Mucosa of rectum (tissue), 2 donors: Measurements from ENCODE around the gene PI4KA.
"Not testable (repeated sequence)": the region's sequence is repeated elsewhere in the genome, so short reads cannot be mapped to it uniquely, and the experiment has no call there.

Source experiments
- H3K27ac ChIP-seq, 2 donors: one replicate each; pipeline ENCODE4 v1.7.0; 2013; ENCODE audit warnings: inconsistent platforms in 2 of 2, low read depth in 2 of 2, low read length in 2 of 2
- H3K27me3 ChIP-seq, 2 donors: one replicate each; pipeline ENCODE4 v1.7.0; 2013; ENCODE audit warnings: low read length in 2 of 2; ENCODE audit not compliant: control insufficient read depth in 2 of 2, insufficient read depth in 2 of 2
- H3K36me3 ChIP-seq, 2 donors: one replicate each; pipeline ENCODE4 v1.7.0; 2013; ENCODE audit warnings: low read length in 2 of 2; ENCODE audit not compliant: control insufficient read depth in 2 of 2, insufficient read depth in 2 of 2
- H3K4me1 ChIP-seq, 2 donors: one replicate each; pipeline ENCODE4 v1.7.0; 2013; ENCODE audit warnings: low read length in 2 of 2, mild to moderate bottlenecking in 1 of 2; ENCODE audit not compliant: control insufficient read depth in 2 of 2, insufficient read depth in 2 of 2
- H3K4me3 ChIP-seq, 2 donors: one replicate each; pipeline ENCODE4 v1.7.0; 2013; ENCODE audit warnings: low read length in 2 of 2
- H3K9ac ChIP-seq, 2 donors: one replicate each; pipeline ENCODE4 v1.7.0; 2013; ENCODE audit warnings: low read length in 2 of 2, low read depth in 1 of 2, mild to moderate bottlenecking in 1 of 2
- H3K9me3 ChIP-seq, 2 donors: one replicate each; pipeline ENCODE4 v1.7.0; 2013; ENCODE audit warnings: low read length in 2 of 2; ENCODE audit not compliant: control insufficient read depth in 2 of 2
- donor health status: healthy.
- donor health status: Normal muscosa, but diverticular disease.

PI4KA gene

DNA sequence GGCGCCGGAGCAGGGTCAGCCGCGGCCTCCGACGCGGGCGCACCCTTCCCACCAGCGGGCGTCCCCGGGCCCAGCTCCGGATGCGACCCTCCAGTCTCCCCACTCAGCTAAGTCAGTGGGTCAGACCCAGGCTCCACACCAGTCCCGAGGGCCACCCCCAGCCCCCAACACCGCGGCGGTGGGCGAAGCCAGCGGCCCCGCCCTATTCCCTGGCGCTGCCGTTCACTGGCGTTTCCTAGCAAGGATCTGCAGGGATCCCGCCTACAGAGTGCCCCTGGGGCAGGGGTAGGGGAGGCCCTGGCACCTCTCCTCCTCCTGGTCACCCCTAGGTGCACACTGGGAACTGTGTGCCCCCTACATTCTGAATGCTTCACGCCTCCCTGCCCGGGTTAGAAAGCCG is 190.4 kb downstream of the PI4KA start:
- H3K27me3 ChIP-seq, result not testable (repeated sequence)

DNA sequence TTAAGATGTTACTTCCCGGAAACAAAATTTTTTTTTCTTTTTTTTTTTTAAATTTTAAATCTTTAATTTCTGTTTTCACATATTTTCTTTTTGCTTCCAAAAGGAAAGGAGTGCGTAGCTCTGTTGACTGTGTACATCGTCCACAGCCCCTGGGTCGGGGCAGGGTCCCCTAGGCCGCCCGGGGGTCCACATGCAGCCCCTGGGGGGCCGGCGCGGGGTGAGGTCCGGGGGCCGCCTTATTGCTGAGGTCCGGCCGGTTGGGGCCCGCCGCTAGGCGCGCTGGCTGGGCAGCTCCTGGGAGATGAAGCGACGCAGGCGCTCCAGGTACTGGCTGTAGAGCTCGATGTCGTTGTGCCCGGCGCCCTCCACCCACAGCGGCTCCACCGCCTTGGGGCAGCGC is 191.1 kb downstream of the PI4KA start:
- H3K4me1 ChIP-seq, H3K9me3 ChIP-seq, H3K36me3 ChIP-seq, H3K27me3 ChIP-seq, H3K27ac ChIP-seq, H3K4me3 ChIP-seq, H3K9ac ChIP-seq: not testable (repeated sequence)

More for the DNA sequence above, 190.4 kb downstream of the PI4KA start:
- not testable (repeated sequence) for H3K9ac ChIP-seq, H3K36me3 ChIP-seq, H3K9me3 ChIP-seq, H3K4me3 ChIP-seq, H3K27ac ChIP-seq, H3K4me1 ChIP-seq

DNA sequence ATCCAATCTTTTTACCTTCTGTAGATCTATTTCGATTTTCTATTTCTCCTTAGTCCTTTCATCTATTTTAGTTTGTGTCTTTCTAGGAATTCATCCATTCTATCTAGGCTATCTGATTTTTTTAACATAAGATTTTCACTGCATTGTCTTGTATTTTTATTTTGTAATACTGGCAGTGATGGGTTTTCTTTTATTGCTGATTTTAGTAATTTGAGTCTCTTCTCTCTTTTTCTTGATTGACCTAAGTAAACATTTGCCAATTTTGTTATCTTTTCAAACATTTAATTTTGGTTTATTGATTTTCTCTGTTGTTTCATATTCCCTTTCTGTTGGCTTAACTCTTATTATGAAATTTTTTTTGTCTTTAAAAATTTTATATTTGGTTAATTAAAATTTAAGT is 192.1 kb downstream of the PI4KA start:
- Histone ChIP-seq H3K36me3 (no peaks in the 10 kb centered on the region), H3K9me3 (no peaks in the 10 kb centered on the region), H3K27ac (no peak overlapping the region), H3K9ac (no peak overlapping the region), H3K4me3 (no peak overlapping the region), H3K4me1 (no peaks in the 10 kb centered on the region), H3K27me3 (peaks cover 0 to 2% of the 10 kb centered on the region in 2 donors)

DNA sequence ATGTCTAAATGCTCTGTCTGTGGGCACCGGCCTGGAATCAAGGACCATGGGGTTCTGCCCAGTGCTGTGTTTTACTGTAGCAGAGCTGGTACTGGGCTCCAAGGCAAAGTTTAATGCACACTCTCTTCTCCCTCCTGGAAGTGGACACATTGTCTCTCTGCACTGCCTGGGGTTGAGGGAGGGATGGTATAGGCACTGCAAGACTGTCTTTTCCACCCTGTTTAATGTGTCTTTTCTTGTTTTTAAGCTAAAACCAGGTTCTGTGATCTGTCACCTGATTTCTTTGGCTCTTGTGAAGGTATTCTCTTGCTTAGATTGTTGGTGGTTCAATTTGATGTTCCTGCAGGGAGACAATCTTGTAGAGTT is 194.0 kb downstream of the PI4KA start:
- Histone ChIP-seq H3K27ac (no peak overlapping the region), H3K9me3 (no peaks in the 10 kb centered on the region), H3K4me3 (no peak overlapping the region), H3K9ac (no peak overlapping the region), H3K36me3 (no peaks in the 10 kb centered on the region), H3K4me1 (no peaks in the 10 kb centered on the region), H3K27me3 (no peaks in the 10 kb centered on the region)

- no peak overlapping the region for H3K27ac ChIP-seq
Measured at GRCh38 chr22:20663941-20664593, 194.5 kb downstream of the PI4KA start.

DNA sequence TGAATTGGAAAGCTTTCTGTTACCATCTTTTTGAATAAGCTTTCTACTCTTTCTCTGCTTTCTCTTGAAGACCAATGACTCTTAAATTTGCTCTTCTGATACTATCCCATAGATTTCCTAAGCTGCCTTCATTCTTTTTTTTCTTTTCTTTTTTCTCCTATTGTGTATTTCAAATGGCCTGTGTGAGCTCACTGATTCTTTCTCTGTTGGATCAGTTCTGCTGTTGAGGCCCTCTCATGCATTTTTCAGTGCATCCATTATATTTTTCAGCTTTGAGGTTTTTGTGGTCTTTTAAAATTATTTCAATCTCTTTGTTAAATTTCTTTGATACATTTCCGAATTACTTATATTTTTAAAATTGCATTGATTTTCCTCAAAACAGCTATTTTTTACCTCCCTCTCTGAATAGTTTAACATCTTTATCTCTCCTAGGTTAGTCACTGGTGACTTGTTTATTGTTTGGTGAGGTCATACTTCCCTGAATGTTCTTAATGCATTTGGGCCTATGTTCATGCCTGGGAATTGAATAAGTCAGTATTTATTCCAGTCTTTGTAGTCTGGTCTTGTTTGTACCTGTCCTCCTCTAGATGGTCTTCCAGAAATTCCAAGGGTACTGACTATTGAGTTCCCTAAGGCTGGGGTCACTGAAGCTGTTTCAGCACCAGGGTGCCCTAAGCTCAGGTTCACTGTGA is 195.3 kb downstream of the PI4KA start:
- Histone ChIP-seq H3K9me3 (no peaks in the 10 kb centered on the region), H3K27me3 (no peaks in the 10 kb centered on the region), H3K27ac (no peak overlapping the region), H3K9ac (no peak overlapping the region), H3K4me3 (no peak overlapping the region), H3K4me1 (no peaks in the 10 kb centered on the region), H3K36me3 (no peaks in the 10 kb centered on the region)

More at GRCh38 chr22:20663941-20664593, 194.5 kb downstream of the PI4KA start:
- H3K9me3 ChIP-seq, result no peaks in the 10 kb centered on the region
- no peaks in the 10 kb centered on the region for H3K36me3 ChIP-seq
- H3K4me3 ChIP-seq, result no peak overlapping the region
- H3K27me3 ChIP-seq, result no peaks in the 10 kb centered on the region
- H3K4me1 ChIP-seq, result no peaks in the 10 kb centered on the region
- H3K9ac ChIP-seq, result no peak overlapping the region

DNA sequence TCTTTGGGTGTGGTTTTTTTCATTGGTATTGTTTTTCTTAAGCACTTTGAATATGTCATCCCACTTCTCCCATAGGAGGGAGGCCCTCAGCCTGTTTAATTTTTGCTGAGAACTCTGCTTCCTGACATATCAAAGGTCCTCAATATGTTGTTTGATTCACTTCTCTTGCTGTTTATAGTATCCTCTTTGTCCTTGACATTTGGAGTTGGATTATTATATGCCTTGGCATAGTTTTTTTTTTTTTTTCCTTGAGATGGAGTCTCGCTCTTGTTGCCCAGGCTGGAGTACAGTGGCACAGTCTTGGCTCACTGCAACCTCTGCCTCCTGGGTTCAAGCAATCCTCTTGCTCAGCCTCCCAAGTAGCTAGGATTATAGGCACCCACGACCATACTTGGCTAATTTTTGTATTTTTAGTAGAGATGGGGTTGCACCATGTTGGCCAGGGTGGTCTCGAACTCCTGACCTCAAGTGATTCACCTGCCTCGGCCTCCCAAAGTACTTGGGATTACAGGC is 196.0 kb downstream of the PI4KA start:
- H3K9me3 ChIP-seq, H3K9ac ChIP-seq, H3K27me3 ChIP-seq, H3K27ac ChIP-seq, H3K36me3 ChIP-seq, H3K4me1 ChIP-seq, H3K4me3 ChIP-seq: not testable (repeated sequence)

DNA sequence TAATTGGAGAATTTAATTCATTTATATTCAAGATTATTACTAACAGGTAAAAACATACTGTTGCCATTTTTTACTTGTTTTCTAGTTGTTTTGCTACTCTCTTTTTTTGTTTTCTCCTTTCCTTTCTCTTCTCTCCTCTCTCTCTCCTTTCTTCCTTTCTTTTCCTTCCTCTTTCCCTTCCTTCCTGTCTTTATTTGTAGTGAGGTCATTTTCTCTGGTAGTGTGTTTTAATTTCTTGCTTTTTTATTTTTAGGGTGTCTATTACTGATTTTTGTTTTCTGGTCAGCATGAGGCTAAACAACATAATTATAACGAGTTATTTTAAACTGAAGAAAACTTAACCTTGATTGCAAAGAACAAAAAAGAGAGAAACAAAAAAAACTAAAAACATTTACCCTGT is 197.1 kb downstream of the PI4KA start:
- no peak overlapping the region for H3K27ac ChIP-seq
- no peaks in the 10 kb centered on the region for H3K9me3 ChIP-seq
- no peaks in the 10 kb centered on the region for H3K27me3 ChIP-seq
- no peaks in the 10 kb centered on the region for H3K36me3 ChIP-seq
- H3K4me3 ChIP-seq, result no peak overlapping the region
- no peak overlapping the region for H3K9ac ChIP-seq
- no peaks in the 10 kb centered on the region for H3K4me1 ChIP-seq

DNA sequence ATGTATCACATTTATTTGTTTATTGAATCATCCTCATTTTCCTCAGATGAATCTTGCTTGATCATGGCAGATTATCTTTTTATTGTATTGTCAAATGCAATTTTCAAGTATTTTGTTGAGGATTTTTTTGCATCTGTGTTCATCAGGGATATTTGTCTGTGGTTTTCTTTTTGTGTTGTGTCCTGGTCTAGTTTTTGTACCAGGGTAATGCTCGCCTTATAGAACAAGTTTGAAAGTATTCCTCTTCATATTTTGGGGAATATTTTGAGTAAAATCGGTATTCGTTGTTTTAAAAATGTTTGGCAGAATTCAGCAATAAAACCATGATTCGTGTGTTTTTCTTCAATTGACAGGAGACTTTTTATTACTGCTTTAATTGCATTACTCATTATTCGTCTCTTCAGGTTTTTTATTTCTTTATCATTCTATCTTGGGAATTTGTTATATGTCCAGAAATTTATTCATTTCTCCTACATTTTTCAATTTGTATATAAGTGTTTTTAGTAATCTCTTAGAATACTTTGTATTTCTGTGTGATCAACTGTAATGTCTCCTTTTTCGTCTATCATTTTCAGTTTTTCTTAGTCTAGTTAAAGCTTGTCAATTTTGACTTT is 198.1 kb downstream of the PI4KA start:
- H3K9me3 ChIP-seq, result no peaks in the 10 kb centered on the region

DNA sequence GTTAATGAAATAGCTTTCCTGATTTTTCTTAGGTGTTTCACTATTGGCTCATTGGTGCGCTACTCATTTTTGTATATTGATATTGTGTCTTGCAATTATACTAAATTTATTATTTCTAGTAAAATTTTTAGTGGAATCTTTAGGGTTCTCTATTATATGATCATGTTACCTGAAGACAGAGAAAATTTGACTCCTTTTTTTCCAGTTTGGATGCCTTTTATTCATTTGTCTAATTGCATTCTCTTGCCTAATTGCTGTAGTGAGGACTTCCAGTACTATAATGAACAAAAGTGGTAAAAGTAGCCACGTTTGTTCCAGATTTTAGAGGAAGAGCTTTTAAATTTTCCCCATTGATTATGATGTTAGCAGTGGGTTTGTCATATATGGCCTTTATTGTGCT is 198.7 kb downstream of the PI4KA start:
- H3K36me3 ChIP-seq, result no peaks in the 10 kb centered on the region
- H3K27ac ChIP-seq, result no peak overlapping the region
- no peak overlapping the region for H3K9ac ChIP-seq
- H3K9me3 ChIP-seq, result no peaks in the 10 kb centered on the region
- no peaks in the 10 kb centered on the region for H3K27me3 ChIP-seq
- H3K4me1 ChIP-seq, result no peaks in the 10 kb centered on the region
- no peak overlapping the region for H3K4me3 ChIP-seq

More for the DNA sequence above, 198.1 kb downstream of the PI4KA start:
- Histone ChIP-seq H3K9ac (no peak overlapping the region), H3K36me3 (no peaks in the 10 kb centered on the region), H3K4me1 (no peaks in the 10 kb centered on the region), H3K27me3 (no peaks in the 10 kb centered on the region), H3K4me3 (no peak overlapping the region), H3K27ac (no peak overlapping the region)
